ENCODE data around the gene AP1B1. TPM values are rescaled to one million over a fixed set of nuclear protein-coding genes. Genes with fewer than 3 reads are reported as not detected.
A peak's percentile ranks its signal among the peaks of the same experiment; 100 is the strongest.

AP1B1 gene
- total and polyA plus RNA-seq, 2 of the 13 experiments (the other 11 are each of a cell fraction or from before 2014, with no cell fraction given) = 26.6 to 29.7 TPM

DNA sequence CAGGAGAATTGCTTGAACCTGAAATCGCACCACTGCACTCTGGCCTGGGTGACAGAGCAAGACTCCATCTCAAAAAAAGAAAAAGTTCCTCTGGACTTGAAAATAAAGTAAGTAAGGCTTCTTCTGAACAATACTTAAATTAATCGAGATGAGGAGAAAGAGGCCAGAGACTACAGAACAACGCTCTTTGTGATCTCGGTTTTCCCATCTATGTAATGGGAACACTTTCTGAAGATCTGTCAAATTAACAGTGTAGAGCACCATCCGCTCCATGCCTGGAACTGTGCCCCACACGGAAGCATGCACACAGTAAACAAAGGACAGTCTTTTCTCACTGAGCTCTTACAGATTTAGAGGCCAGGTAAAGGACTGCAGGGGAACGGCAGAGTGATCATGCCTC, 9.1 kb downstream of the AP1B1 start:
- no peak overlapping the region for H3K27ac ChIP-seq (ENCODE audit: extremely low read length, insufficient read depth, low read length)
- TF ChIP-seq ZNF629 (CRISPR knock-in tag; conservative IDR thresholded peaks at IDR 0.05) (peak; percentile 85), ZNF24 (IDR thresholded peaks at IDR 0.05) (no peak)
- WGBS (ENCODE audit: low lambda C conversion rate) = 88% methylated on average over 7 of the region's 7 CpGs
- no TSS peak for BruUV-seq (replicated peaks)
- H3K27me3 ChIP-seq (ENCODE audit: control insufficient read depth in 1 of 2, insufficient read depth in 2 of 2, low read length in 2 of 2) = no peaks in the 10 kb centered on the region
- CTCF ChIA-PET (ENCODE audit: low intra/inter-chr PET ratio, low total read pairs) = no interaction called here
- no peaks in the 10 kb centered on the region; the same call in 1 of the 2 replicates for H4K20me1 ChIP-seq (ENCODE audit: insufficient read depth, low read length)
- H2AFZ ChIP-seq (ENCODE audit: low read length) = no peak overlapping the region
- peaks cover 23% of the 10 kb centered on the region for H3K4me1 ChIP-seq (ENCODE audit: insufficient read depth, low read length)
- H3K79me2 ChIP-seq (ENCODE audit: insufficient read depth, low read length) = peaks cover 8% of the 10 kb centered on the region
- no peak overlapping the region for H3K9ac ChIP-seq (ENCODE audit: insufficient read depth, low read depth, low read length)
- H3K4me3 ChIP-seq (replicated peaks in 1 of 3; ENCODE audit: insufficient read depth in 1 of 3, low read depth in 2 of 3, low read length in 3 of 3) = no peak overlapping the region
- in situ Hi-C loops (cut with HindIII; ENCODE audit: extremely low pct_ligation_motif_present, low pct_unique_long_range_greater_than_20kb) = no loop called here
- intact Hi-C loops (cut with micrococcal nuclease; ENCODE audit: unreplicated experiment) = no loop called here
- peaks cover 2 to 13% of the 10 kb centered on the region in 2 experiments; a peak in 2 of 5 replicates for H3K36me3 ChIP-seq (replicated peaks in 1 of 2; ENCODE audit: control insufficient read depth in 1 of 2, insufficient read depth in 2 of 2, low read length in 2 of 2)
- POLR2A ChIA-PET = no interaction called here
- ATAC-seq (no peak), DNase-seq (ENCODE audit: low spot score) (no peak), FAIRE-seq (no peak)
- H3K9me3 ChIP-seq (ENCODE audit: low read length) = no peaks in the 10 kb centered on the region
- H3K4me2 ChIP-seq (ENCODE audit: low read depth, low read length) = no peak overlapping the region

DNA sequence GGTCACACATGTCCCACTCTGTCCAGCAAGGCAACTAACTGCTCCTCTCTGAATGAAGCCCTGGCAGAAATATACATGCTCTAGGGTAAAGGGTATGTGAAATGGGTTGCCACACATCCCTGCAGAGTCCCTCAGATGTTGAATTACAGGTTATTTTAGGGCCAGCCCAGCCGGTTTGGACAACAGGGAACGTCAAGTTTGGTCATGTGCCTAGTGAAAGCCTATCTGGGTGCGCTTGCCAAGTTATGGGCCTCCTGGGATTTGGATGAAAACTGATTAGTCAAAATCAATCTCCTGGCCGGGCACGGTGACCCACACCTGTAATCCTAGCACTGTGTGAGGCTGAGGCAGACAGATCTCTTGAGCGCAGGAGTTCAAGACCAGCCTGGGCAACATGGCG, 10.4 kb downstream of the AP1B1 start:
- Histone ChIP-seq H4K20me1 (ENCODE audit: insufficient read depth, low read length) (no peaks in the 10 kb centered on the region; the same call in 1 of the 2 replicates), H3K36me3 (replicated peaks in 1 of 2; ENCODE audit: control insufficient read depth in 1 of 2, insufficient read depth in 2 of 2, low read length in 2 of 2) (peaks cover 2 to 13% of the 10 kb centered on the region in 2 experiments; a peak in 2 of 5 replicates), H3K27ac (ENCODE audit: extremely low read length, insufficient read depth, low read length) (no peak overlapping the region), H3K79me2 (ENCODE audit: insufficient read depth, low read length) (peaks cover 4% of the 10 kb centered on the region), H3K27me3 (ENCODE audit: control insufficient read depth in 1 of 2, insufficient read depth in 2 of 2, low read length in 2 of 2) (no peaks in the 10 kb centered on the region), H2AFZ (ENCODE audit: low read length) (no peak overlapping the region), H3K4me1 (ENCODE audit: insufficient read depth, low read length) (peaks cover 10% of the 10 kb centered on the region), H3K9ac (ENCODE audit: insufficient read depth, low read depth, low read length) (no peak overlapping the region), H3K4me2 (ENCODE audit: low read depth, low read length) (no peak overlapping the region), H3K4me3 (replicated peaks in 1 of 3; ENCODE audit: insufficient read depth in 1 of 3, low read depth in 2 of 3, low read length in 3 of 3) (no peak overlapping the region), H3K9me3 (ENCODE audit: low read length) (no peaks in the 10 kb centered on the region)
- 95% methylated on average over 4 of the region's 7 CpGs for WGBS (ENCODE audit: low lambda C conversion rate)
- POLR2A ChIA-PET = no interaction called here
- FAIRE-seq (no peak), ATAC-seq (no peak), DNase-seq (ENCODE audit: low spot score) (no peak)
- CTCF ChIA-PET (ENCODE audit: low intra/inter-chr PET ratio, low total read pairs) = no interaction called here
- in situ Hi-C loops (cut with HindIII; ENCODE audit: extremely low pct_ligation_motif_present, low pct_unique_long_range_greater_than_20kb) (no loop called here), intact Hi-C loops (cut with micrococcal nuclease; ENCODE audit: unreplicated experiment) (no loop called here)
- no TSS peak for BruUV-seq (replicated peaks)
- TF ChIP-seq ZNF10 (CRISPR knock-in tag; IDR thresholded peaks at IDR 0.05; ENCODE audit: borderline replicate concordance, low read depth) = no peak
- no peak for TF ChIP-seq MIER2 (CRISPR knock-in tag; IDR thresholded peaks at IDR 0.05)
- no peak for TF ChIP-seq MAFG (CRISPR knock-in tag; IDR thresholded peaks at IDR 0.05)
- TF ChIP-seq FOXK2 (IDR thresholded peaks at IDR 0.05) = no peak
- no peak for TF ChIP-seq NCOA2 (CRISPR knock-in tag; IDR thresholded peaks at IDR 0.05)
- TF ChIP-seq, protein P1, sequence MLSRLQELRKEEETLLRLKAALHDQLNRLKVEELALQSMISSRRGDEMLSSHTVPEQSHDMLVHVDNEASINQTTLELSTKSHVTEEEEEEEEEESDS (CRISPR knock-in tag; IDR thresholded peaks at IDR 0.05; ENCODE audit: borderline replicate concordance) = no peak
- TF ChIP-seq, protein P2, sequence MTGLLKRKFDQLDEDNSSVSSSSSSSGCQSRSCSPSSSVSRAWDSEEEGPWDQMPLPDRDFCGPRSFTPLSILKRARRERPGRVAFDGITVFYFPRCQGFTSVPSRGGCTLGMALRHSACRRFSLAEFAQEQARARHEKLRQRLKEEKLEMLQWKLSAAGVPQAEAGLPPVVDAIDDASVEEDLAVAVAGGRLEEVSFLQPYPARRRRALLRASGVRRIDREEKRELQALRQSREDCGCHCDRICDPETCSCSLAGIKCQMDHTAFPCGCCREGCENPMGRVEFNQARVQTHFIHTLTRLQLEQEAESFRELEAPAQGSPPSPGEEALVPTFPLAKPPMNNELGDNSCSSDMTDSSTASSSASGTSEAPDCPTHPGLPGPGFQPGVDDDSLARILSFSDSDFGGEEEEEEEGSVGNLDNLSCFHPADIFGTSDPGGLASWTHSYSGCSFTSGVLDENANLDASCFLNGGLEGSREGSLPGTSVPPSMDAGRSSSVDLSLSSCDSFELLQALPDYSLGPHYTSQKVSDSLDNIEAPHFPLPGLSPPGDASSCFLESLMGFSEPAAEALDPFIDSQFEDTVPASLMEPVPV (CRISPR knock-in tag; IDR thresholded peaks at IDR 0.05) = no peak
- TF ChIP-seq ZNF333 (CRISPR knock-in tag; IDR thresholded peaks at IDR 0.05; ENCODE audit: borderline replicate concordance) = no peak
- no peak for TF ChIP-seq TBX2 (CRISPR knock-in tag; IDR thresholded peaks at IDR 0.05; ENCODE audit: borderline replicate concordance)
- TF ChIP-seq CBX2 (IDR thresholded peaks at IDR 0.05; ENCODE audit: low read depth, low read length) = no peak
- no peak for TF ChIP-seq CBX2 (CRISPR knock-in tag; IDR thresholded peaks at IDR 0.05; ENCODE audit: low read depth)
- no peak for TF ChIP-seq MTA1 (CRISPR knock-in tag; IDR thresholded peaks at IDR 0.05; ENCODE audit: borderline replicate concordance)
- TF ChIP-seq MLLT10 (CRISPR knock-in tag; IDR thresholded peaks at IDR 0.05) = no peak
- no peak for TF ChIP-seq CHD4 (IDR thresholded peaks at IDR 0.05; ENCODE audit: borderline replicate concordance, low read length)
- TF ChIP-seq ZEB1 (IDR thresholded peaks at IDR 0.05; ENCODE audit: insufficient replicate concordance, low read depth) = no peak
- no peak for TF ChIP-seq ZNF776 (CRISPR knock-in tag; IDR thresholded peaks at IDR 0.05)

All from HepG2 (cell line).